Head of caudate nucleus (tissue), 42 donors: Measurements from ENCODE around the gene RICTOR.

Experiments
- DNase-seq, 42 donors: peaks; one replicate each; pipeline versions ENCODE4 v3.0.0 to v3.0.0-alpha.2; 2020 to 2021; ENCODE audit warnings: mixed read lengths in 7 of 42
- intact Hi-C: fragments of 100-400 bp; cut with DNase I; formaldehyde crosslinking; loops from one replicate; pipeline ENCODE4 v1.15.0; 2022

RICTOR gene

GRCh38 chr5:38916802-38917201 is 157.4 kb downstream of the RICTOR start:
- intact Hi-C loops: no loop called here
- peak in 1 of 42 donors; percentile 11 for DNase-seq

GRCh38 chr5:38913714-38914113 is 160.5 kb downstream of the RICTOR start:
- no peak for DNase-seq
- intact Hi-C loops: no loop called here

GRCh38 chr5:38911933-38912332 is 162.3 kb downstream of the RICTOR start:
- DNase-seq: no peak
- intact Hi-C loops: no loop called here

GRCh38 chr5:38906503-38906902 is 167.7 kb downstream of the RICTOR start:
- intact Hi-C loops: no loop called here
- DNase-seq: no peak

- intact Hi-C loops: no loop called here
- DNase-seq: no peak
These were observed 168.7 kb downstream of the RICTOR start for GRCh38 chr5:38905516-38905915.

GRCh38 chr5:38899936-38900335 is 174.3 kb downstream of the RICTOR start:
- intact Hi-C loops: no loop called here
- no peak for DNase-seq

GRCh38 chr5:38896760-38897159 is 177.4 kb downstream of the RICTOR start:
- DNase-seq: no peak
- intact Hi-C loops: no loop called here

GRCh38 chr5:38892363-38892762 is 181.8 kb downstream of the RICTOR start:
- DNase-seq: no peak
- intact Hi-C loops: no loop called here

GRCh38 chr5:38891563-38891962 is 182.6 kb downstream of the RICTOR start:
- intact Hi-C loops: no loop called here

GRCh38 chr5:38889424-38889823 is 184.8 kb downstream of the RICTOR start:
- intact Hi-C loops: no loop called here
- DNase-seq: no peak

More at GRCh38 chr5:38891563-38891962, 182.6 kb downstream of the RICTOR start:
- no peak for DNase-seq

- DNase-seq: no peak
- intact Hi-C loops: no loop called here
These were observed 186.2 kb downstream of the RICTOR start for GRCh38 chr5:38888041-38888440.
